Hepatocyte (in vitro differentiated cells): ENCODE measurements around the gene CHD1L.

Experiments
- CTCF ChIP-seq: fragments of 200-600 bp; sonication (generic); IDR thresholded peaks from 2 replicates; pipeline ENCODE4 v1.5.1; 2016; ENCODE audit warnings: antibody characterized with exemption, mild to moderate bottlenecking; ENCODE audit not compliant: poor library complexity
- EZH2 ChIP-seq: fragments of 200-600 bp; sonication (generic); IDR thresholded peaks from 2 replicates; pipeline ENCODE4 v1.6.1; 2016; ENCODE audit warnings: antibody characterized with exemption, mild to moderate bottlenecking, borderline replicate concordance
- EZH2phosphoT487 ChIP-seq: fragments of 200-600 bp; sonication (generic); IDR thresholded peaks from one replicate; pipeline ENCODE4 v1.6.1; 2018; ENCODE audit warnings: antibody characterized with exemption, mild to moderate bottlenecking, low read depth, moderate library complexity; ENCODE audit not compliant: unreplicated experiment, severe bottlenecking

GRCh38 chr1:147214325-147214724 is 28.2 kb upstream of the CHD1L start:
- no peak for TF ChIP-seq EZH2
- TF ChIP-seq CTCF, result no peak
- no peak for TF ChIP-seq EZH2phosphoT487
